Skeletal muscle tissue (tissue), 4 donors: ENCODE results near the gene LCE7A. TPM values are rescaled to one million over a fixed set of nuclear protein-coding genes. Genes with fewer than 3 reads are reported as not detected.

Experiments
- H3K27ac ChIP-seq: one replicate; pipeline ENCODE4 v1.7.0; 2013; ENCODE audit warnings: mild to moderate bottlenecking, low read depth, low read length, inconsistent platforms
- H3K27me3 ChIP-seq, 3 donors: one replicate each; pipeline ENCODE4 v1.7.0; 2013; ENCODE audit warnings: low read length in 3 of 3; ENCODE audit not compliant: control insufficient read depth in 3 of 3, insufficient read depth in 3 of 3
- H3K36me3 ChIP-seq, 3 donors: one replicate each; pipeline ENCODE4 v1.7.0; 2013; ENCODE audit warnings: low read length in 3 of 3; ENCODE audit not compliant: control insufficient read depth in 3 of 3, insufficient read depth in 3 of 3
- H3K4me1 ChIP-seq, 3 donors: one replicate each; pipeline ENCODE4 v1.7.0; 2013; ENCODE audit warnings: low read length in 3 of 3, mild to moderate bottlenecking in 3 of 3; ENCODE audit not compliant: control insufficient read depth in 3 of 3, insufficient read depth in 3 of 3
- H3K4me3 ChIP-seq, 3 donors: one replicate each; pipeline ENCODE4 v1.7.0; 2013; ENCODE audit warnings: low read length in 3 of 3
- H3K9ac ChIP-seq, 3 donors: one replicate each; pipeline ENCODE4 v1.7.0; 2013; ENCODE audit warnings: low read length in 3 of 3, mild to moderate bottlenecking in 3 of 3, moderate library complexity in 2 of 3, low read depth in 1 of 3
- H3K9me3 ChIP-seq, 3 donors: one replicate each; pipeline ENCODE4 v1.7.0; 2013; ENCODE audit warnings: low read length in 3 of 3; ENCODE audit not compliant: control insufficient read depth in 3 of 3
- total RNA-seq: library from RNA; depleted of rRNA; stranded (reverse); fragments of >200 nt; gene quantifications from one replicate; pipeline ENCODE4 v1.2.3, GENCODE V29; 2014
- donor health status: Osteomylitis.

The LCE7A gene
- total RNA-seq = not detected

- Histone ChIP-seq H3K9me3 (no peaks in the 10 kb centered on the region), H3K27me3 (peaks cover 0 to 2% (median 0%) of the 10 kb centered on the region in 3 donors), H3K36me3 (no peaks in the 10 kb centered on the region), H3K9ac (no peak within 1 kb of the TSS), H3K4me3 (no peak within 1 kb of the TSS), H3K4me1 (no peaks in the 10 kb centered on the region), H3K27ac (no peak within 1 kb of the TSS)
Observed at GRCh38 chr1:152859696-152860095, at the start of gene LCE7A. LCE7A (plus strand) TSS chr1:152859996; CDS start chr1:152860698, 702 bp downstream.

GRCh38 chr1:152811050-152811449, 48.7 kb upstream of the LCE7A start:
- Histone ChIP-seq H3K27ac (no peak overlapping the region), H3K36me3 (no peaks in the 10 kb centered on the region), H3K4me1 (no peaks in the 10 kb centered on the region), H3K9me3 (no peaks in the 10 kb centered on the region), H3K27me3 (peaks cover 0 to 2% (median 0%) of the 10 kb centered on the region in 3 donors), H3K4me3 (no peak overlapping the region), H3K9ac (no peak overlapping the region)

GRCh38 chr1:152811671-152812070, 48.1 kb upstream of the LCE7A start, which contains the start of gene LCE1B:
LCE1B (plus strand) TSS chr1:152811971; CDS start chr1:152812447, 476 bp downstream.
- Histone ChIP-seq H3K4me1 (no peaks in the 10 kb centered on the region), H3K9me3 (no peaks in the 10 kb centered on the region), H3K27ac (no peak within 1 kb of the TSS), H3K4me3 (no peak within 1 kb of the TSS), H3K36me3 (no peaks in the 10 kb centered on the region), H3K27me3 (peaks cover 0 to 2% (median 0%) of the 10 kb centered on the region in 3 donors), H3K9ac (no peak within 1 kb of the TSS)

GRCh38 chr1:152817309-152817708, 42.5 kb upstream of the LCE7A start:
- H3K27ac ChIP-seq = no peak overlapping the region

GRCh38 chr1:152823294-152823693, 36.5 kb upstream of the LCE7A start:
- Histone ChIP-seq H3K27ac (no peak overlapping the region), H3K4me3 (no peak overlapping the region), H3K27me3 (peaks cover 0 to 3% (median 0%) of the 10 kb centered on the region in 3 donors), H3K4me1 (no peaks in the 10 kb centered on the region), H3K36me3 (no peaks in the 10 kb centered on the region), H3K9ac (no peak overlapping the region), H3K9me3 (no peaks in the 10 kb centered on the region)

More at GRCh38 chr1:152817309-152817708, 42.5 kb upstream of the LCE7A start:
- Histone ChIP-seq H3K36me3 (no peaks in the 10 kb centered on the region), H3K4me3 (no peak overlapping the region), H3K9me3 (no peaks in the 10 kb centered on the region), H3K27me3 (no peaks in the 10 kb centered on the region), H3K9ac (no peak overlapping the region), H3K4me1 (no peaks in the 10 kb centered on the region)

- no peaks in the 10 kb centered on the region for H3K9me3 ChIP-seq
- H3K9ac ChIP-seq = no peak overlapping the region
- no peak overlapping the region for H3K27ac ChIP-seq
- peaks cover 0 to 3% (median 0%) of the 10 kb centered on the region in 3 donors for H3K27me3 ChIP-seq
- no peaks in the 10 kb centered on the region for H3K4me1 ChIP-seq
- no peaks in the 10 kb centered on the region for H3K36me3 ChIP-seq
- H3K4me3 ChIP-seq = no peak overlapping the region
Observed at GRCh38 chr1:152824964-152825363, 34.8 kb upstream of the LCE7A start.

GRCh38 chr1:152827173-152827572, 32.6 kb upstream of the LCE7A start, which contains the start of gene LCE1A:
LCE1A (plus strand) TSS chr1:152827473; CDS start chr1:152827473, 0 bp downstream.
- Histone ChIP-seq H3K4me3 (no peak within 1 kb of the TSS), H3K27ac (no peak within 1 kb of the TSS), H3K9me3 (no peaks in the 10 kb centered on the region), H3K27me3 (peaks cover 0 to 3% (median 0%) of the 10 kb centered on the region in 3 donors), H3K9ac (no peak within 1 kb of the TSS), H3K4me1 (no peaks in the 10 kb centered on the region), H3K36me3 (no peaks in the 10 kb centered on the region)

- no peaks in the 10 kb centered on the region for H3K4me1 ChIP-seq
- no peaks in the 10 kb centered on the region for H3K9me3 ChIP-seq
- H3K27me3 ChIP-seq = no peaks in the 10 kb centered on the region
- H3K27ac ChIP-seq = no peak overlapping the region
- H3K4me3 ChIP-seq = no peak overlapping the region
- H3K36me3 ChIP-seq = no peaks in the 10 kb centered on the region
- H3K9ac ChIP-seq = no peak overlapping the region
Observed at GRCh38 chr1:152836870-152837269, 22.9 kb upstream of the LCE7A start.

- no peak within 1 kb of the TSS for H3K4me3 ChIP-seq
- no peaks in the 10 kb centered on the region for H3K36me3 ChIP-seq
- no peaks in the 10 kb centered on the region for H3K4me1 ChIP-seq
- no peaks in the 10 kb centered on the region for H3K27me3 ChIP-seq
- no peaks in the 10 kb centered on the region for H3K9me3 ChIP-seq
- H3K27ac ChIP-seq = no peak within 1 kb of the TSS
- no peak within 1 kb of the TSS for H3K9ac ChIP-seq
Observed at GRCh38 chr1:152842556-152842955, 17.2 kb upstream of the LCE7A start, which contains the start of gene LCE6A. LCE6A (plus strand) TSS chr1:152842856; CDS start chr1:152843521, 665 bp downstream.

GRCh38 chr1:152855661-152856060, 4.1 kb upstream of the LCE7A start:
- Histone ChIP-seq H3K9me3 (no peaks in the 10 kb centered on the region), H3K4me1 (no peaks in the 10 kb centered on the region), H3K9ac (no peak overlapping the region), H3K27ac (no peak overlapping the region), H3K4me3 (no peak overlapping the region), H3K36me3 (no peaks in the 10 kb centered on the region), H3K27me3 (peaks cover 0 to 2% (median 0%) of the 10 kb centered on the region in 3 donors)
